ENCODE results near the gene TRIM8. TPM values are rescaled to one million over a fixed set of nuclear protein-coding genes. Genes with fewer than 3 reads are reported as not detected.

TRIM8 gene
- polyA plus RNA-seq, 4 donors = 38.1 to 65.1 (median 44.7) TPM

DNA sequence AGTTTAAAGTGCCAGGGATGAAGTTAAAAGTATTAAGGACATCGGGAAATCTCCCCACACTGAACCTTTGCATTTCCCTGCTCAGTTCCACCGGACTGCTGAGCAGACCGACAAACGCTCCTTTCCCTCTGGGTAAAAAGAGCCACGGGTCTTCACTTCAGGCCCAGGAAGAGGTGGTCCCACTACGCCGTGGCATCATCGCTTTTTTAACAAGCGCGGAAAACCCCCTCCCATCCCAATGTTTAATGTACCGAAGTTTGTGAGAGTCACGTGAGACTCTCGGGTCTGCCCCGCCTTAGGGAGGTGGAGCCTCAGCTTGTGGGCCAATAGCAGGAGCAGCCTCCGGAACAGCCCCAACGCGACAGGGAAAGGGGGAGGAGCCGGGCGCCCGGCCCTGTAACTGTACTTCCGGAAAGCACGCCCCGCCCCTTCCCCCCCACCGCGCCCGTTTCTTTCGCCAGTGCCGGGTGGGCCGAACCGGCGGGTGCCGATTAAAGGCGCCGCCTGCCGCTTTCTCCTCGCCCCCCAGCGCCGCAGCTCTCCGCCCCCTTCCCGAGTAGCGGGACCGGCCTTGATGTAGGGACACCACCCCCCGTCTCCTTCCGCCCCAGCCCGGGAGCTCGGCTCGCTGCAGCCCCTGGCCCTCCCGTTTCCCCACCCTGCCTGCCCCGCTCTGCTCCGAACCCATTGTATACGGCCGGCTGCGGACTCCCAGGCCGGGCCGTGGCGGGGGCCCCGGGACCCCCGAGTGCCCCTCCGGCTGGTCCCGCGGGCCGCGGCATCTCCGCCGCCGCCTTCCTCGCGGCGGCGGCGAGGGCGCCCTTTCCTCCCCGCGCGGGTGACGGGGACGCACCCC is 2.2 kb upstream of the TRIM8 start:
- Histone ChIP-seq H3K4me1 (ENCODE audit: control insufficient read depth in 3 of 3, insufficient read depth in 2 of 3, low read depth in 1 of 3, low read length in 2 of 3) (peaks cover 0 to 13% (median 0%) of the 10 kb centered on the region in 3 donors), H3K36me3 (ENCODE audit: control insufficient read depth in 3 of 3, insufficient read depth in 2 of 3, low read depth in 1 of 3, low read length in 3 of 3) (peaks cover 0 to 15% (median 0%) of the 10 kb centered on the region in 3 donors), H3K9me3 (ENCODE audit: control insufficient read depth in 2 of 2, insufficient read depth in 1 of 2, low read depth in 1 of 2, low read length in 1 of 2) (no peaks in the 10 kb centered on the region), H3K4me3 (ENCODE audit: low read depth in 1 of 3, low read length in 3 of 3) (peak overlapping the region; percentile 81 to 95 (median 92)), H3K27ac (ENCODE audit: low read depth in 1 of 3, low read length in 2 of 3) (peak overlapping the region; percentile 94 to 97 (median 97)), H3K27me3 (ENCODE audit: control insufficient read depth in 3 of 3, insufficient read depth in 3 of 3, low read length in 3 of 3) (no peaks in the 10 kb centered on the region)
- DNase-seq = peak; percentile 98
- WGBS, 3 donors = 0 to 1% (median 1%) methylated on average over 52 to 77 of the region's 77 CpGs
- FAIRE-seq = no peak

GRCh38 chr10:102642736-102643335 is 1.4 kb upstream of the TRIM8 start:
- peaks cover 0 to 20% (median 5%) of the 10 kb centered on the region in 3 donors for H3K4me1 ChIP-seq (ENCODE audit: control insufficient read depth in 3 of 3, insufficient read depth in 2 of 3, low read depth in 1 of 3, low read length in 2 of 3)
- WGBS, 3 donors = 1% methylated on average over 29 to 45 of the region's 45 CpGs
- FAIRE-seq = no peak

DNA sequence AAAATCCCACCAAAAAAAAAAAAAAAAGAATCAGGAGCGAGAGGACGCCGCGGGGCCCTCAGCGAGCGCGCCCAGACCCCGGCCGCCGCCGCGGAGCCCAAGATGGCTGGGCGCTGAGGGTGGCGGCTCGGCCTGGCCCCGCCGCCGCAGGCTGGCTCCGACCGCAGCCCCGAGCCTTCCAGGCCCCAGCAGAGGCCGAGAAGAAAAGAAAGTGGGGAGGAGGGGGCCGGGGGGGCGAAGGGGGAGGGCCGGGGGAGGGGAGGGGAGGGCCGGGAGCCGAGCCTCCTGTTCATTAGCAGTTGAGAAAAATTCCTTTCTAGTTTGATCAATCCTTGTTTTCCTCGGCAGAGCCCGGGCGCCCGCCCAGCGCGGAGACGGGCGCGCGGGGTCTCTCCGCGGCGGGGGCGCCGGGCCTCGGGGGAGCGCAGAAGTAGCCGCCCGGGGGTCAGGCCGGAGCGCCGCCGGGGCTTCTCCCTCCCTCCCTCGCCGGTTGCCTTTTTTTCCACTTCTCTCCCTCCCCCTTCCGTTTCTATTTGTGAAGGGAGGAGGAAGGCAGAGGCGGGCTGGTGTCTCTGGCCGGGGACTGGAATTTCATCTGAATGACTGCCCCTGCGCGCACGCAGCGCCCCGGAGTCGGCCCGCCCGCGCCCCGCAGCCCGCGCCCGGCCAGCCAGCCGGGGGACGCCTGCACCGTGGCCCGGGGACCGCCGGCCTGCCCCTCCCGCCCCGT is 778 bp upstream of the TRIM8 start:
- 1% methylated on average over 25 to 75 of the region's 76 CpGs for WGBS, 3 donors
- no peaks in the 10 kb centered on the region for H3K27me3 ChIP-seq (ENCODE audit: control insufficient read depth in 3 of 3, insufficient read depth in 3 of 3, low read length in 3 of 3)
- H3K4me1 ChIP-seq (ENCODE audit: control insufficient read depth in 3 of 3, insufficient read depth in 2 of 3, low read depth in 1 of 3, low read length in 2 of 3) = peaks cover 0 to 27% (median 9%) of the 10 kb centered on the region in 3 donors
- no peak for FAIRE-seq
- H3K27ac ChIP-seq (ENCODE audit: low read depth in 1 of 3, low read length in 2 of 3) = peak overlapping the region; percentile 94 to 97 (median 97)
- H3K36me3 ChIP-seq (ENCODE audit: control insufficient read depth in 3 of 3, insufficient read depth in 2 of 3, low read depth in 1 of 3, low read length in 3 of 3) = peaks cover 0 to 29% (median 0%) of the 10 kb centered on the region in 3 donors
- H3K4me3 ChIP-seq (ENCODE audit: low read depth in 1 of 3, low read length in 3 of 3) = peak overlapping the region; percentile 81 to 95 (median 92)
- H3K9me3 ChIP-seq (ENCODE audit: control insufficient read depth in 2 of 2, insufficient read depth in 1 of 2, low read depth in 1 of 2, low read length in 1 of 2) = no peaks in the 10 kb centered on the region
- peak; percentile 61 to 83 for DNase-seq

More at GRCh38 chr10:102642736-102643335, 1.4 kb upstream of the TRIM8 start:
- Histone ChIP-seq H3K36me3 (ENCODE audit: control insufficient read depth in 3 of 3, insufficient read depth in 2 of 3, low read depth in 1 of 3, low read length in 3 of 3) (peaks cover 0 to 22% (median 0%) of the 10 kb centered on the region in 3 donors), H3K27me3 (ENCODE audit: control insufficient read depth in 3 of 3, insufficient read depth in 3 of 3, low read length in 3 of 3) (no peaks in the 10 kb centered on the region), H3K9me3 (ENCODE audit: control insufficient read depth in 2 of 2, insufficient read depth in 1 of 2, low read depth in 1 of 2, low read length in 1 of 2) (no peaks in the 10 kb centered on the region), H3K4me3 (ENCODE audit: low read depth in 1 of 3, low read length in 3 of 3) (peak overlapping the region; percentile 81 to 95 (median 92)), H3K27ac (ENCODE audit: low read depth in 1 of 3, low read length in 2 of 3) (peak overlapping the region; percentile 94 to 97 (median 97))
- DNase-seq = peak; percentile 75 to 79

GRCh38 chr10:102644646-102645387 is 538 bp downstream of the TRIM8 start:
- peaks cover 2 to 40% (median 19%) of the 10 kb centered on the region in 3 donors for H3K4me1 ChIP-seq (ENCODE audit: control insufficient read depth in 3 of 3, insufficient read depth in 2 of 3, low read depth in 1 of 3, low read length in 2 of 3)
- FAIRE-seq (no peak), DNase-seq (peak; percentile 84 to 92)
- H3K27ac ChIP-seq (ENCODE audit: low read depth in 1 of 3, low read length in 2 of 3) = peak overlapping the region; percentile 94 to 97 (median 97)
- H3K36me3 ChIP-seq (ENCODE audit: control insufficient read depth in 3 of 3, insufficient read depth in 2 of 3, low read depth in 1 of 3, low read length in 3 of 3) = peaks cover 0 to 42% (median 0%) of the 10 kb centered on the region in 3 donors
- 0% methylated on average over 57 to 62 of the region's 62 CpGs for WGBS, 3 donors
- peak overlapping the region; percentile 81 to 95 (median 92) for H3K4me3 ChIP-seq (ENCODE audit: low read depth in 1 of 3, low read length in 3 of 3)
- H3K27me3 ChIP-seq (ENCODE audit: control insufficient read depth in 3 of 3, insufficient read depth in 3 of 3, low read length in 3 of 3) = no peaks in the 10 kb centered on the region
- H3K9me3 ChIP-seq (ENCODE audit: control insufficient read depth in 2 of 2, insufficient read depth in 1 of 2, low read depth in 1 of 2, low read length in 1 of 2) = no peaks in the 10 kb centered on the region

DNA sequence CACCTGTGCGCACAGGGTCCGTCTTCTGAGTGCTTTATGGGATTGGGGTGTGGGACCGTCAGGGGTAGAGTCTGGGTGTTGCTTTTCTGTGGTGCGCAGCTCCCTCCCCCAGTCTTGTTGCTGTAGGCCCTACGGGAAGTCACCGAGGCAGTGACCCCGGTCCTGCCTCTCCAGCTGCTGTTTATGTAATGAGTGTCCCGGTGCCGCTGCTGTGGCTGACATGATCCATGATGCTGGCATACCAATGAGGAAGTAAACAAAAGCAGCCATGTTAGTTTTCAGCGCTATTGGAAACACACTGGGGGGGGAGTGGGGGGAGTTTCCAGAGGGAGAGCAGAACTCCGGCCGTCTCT is 1.1 kb downstream of the TRIM8 start:
- WGBS, 3 donors = 0 to 2% (median 0%) methylated on average over 12 of the region's 12 CpGs
- peak; percentile 78 to 86 for DNase-seq
- H3K36me3 ChIP-seq (ENCODE audit: control insufficient read depth in 3 of 3, insufficient read depth in 2 of 3, low read depth in 1 of 3, low read length in 3 of 3) = peaks cover 0 to 48% (median 0%) of the 10 kb centered on the region in 3 donors
- peak overlapping the region; percentile 94 to 97 (median 97) for H3K27ac ChIP-seq (ENCODE audit: low read depth in 1 of 3, low read length in 2 of 3)
- H3K9me3 ChIP-seq (ENCODE audit: control insufficient read depth in 2 of 2, insufficient read depth in 1 of 2, low read depth in 1 of 2, low read length in 1 of 2) = no peaks in the 10 kb centered on the region
- FAIRE-seq = no peak
- H3K4me3 ChIP-seq (ENCODE audit: low read depth in 1 of 3, low read length in 3 of 3) = peak overlapping the region; percentile 81 to 95 (median 92)
- H3K4me1 ChIP-seq (ENCODE audit: control insufficient read depth in 3 of 3, insufficient read depth in 2 of 3, low read depth in 1 of 3, low read length in 2 of 3) = peaks cover 5 to 45% (median 25%) of the 10 kb centered on the region in 3 donors
- H3K27me3 ChIP-seq (ENCODE audit: control insufficient read depth in 3 of 3, insufficient read depth in 3 of 3, low read length in 3 of 3) = no peaks in the 10 kb centered on the region

DNA sequence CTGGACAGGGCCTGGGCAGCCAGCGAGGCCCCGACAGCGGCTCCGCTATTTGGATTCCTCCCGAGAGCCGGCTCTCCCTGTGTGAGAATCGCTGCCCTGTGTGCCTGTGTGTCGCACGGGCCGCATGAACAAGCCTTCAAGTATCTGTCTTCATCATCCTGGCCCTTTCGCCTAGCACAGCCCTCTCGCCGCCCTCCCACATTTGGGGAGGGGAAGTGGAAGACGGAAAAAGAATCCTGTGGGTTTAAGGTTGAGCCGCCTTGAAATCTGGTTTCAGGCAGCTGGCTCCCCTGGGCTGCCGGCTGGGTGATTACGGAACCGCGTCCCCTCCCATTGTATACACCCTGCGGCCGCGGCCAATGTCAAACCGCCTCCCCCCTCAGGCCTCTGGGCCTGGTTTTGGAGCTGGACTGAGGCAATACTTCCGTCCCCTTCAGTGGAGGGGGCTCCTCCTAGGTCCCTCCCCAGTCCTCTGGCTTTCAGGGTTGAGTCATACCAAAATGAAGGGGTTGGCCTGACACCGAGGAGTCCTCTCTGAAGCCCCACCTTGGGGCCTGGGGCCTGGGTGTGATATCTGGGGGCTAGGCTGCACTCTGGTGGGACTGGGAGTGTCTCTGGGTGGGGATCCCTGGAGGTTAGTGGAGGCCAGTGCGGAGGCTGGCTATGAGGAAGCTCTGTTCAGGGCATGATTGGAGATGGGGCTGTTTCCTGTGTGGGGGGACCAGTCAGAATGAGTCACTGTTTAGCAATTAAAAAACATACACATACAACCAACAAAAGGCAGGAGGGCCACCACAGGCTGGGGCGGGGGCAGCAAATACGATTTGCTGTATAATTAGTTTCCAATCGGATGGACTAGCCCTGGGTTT is 1.7 kb downstream of the TRIM8 start:
- no peaks in the 10 kb centered on the region for H3K9me3 ChIP-seq (ENCODE audit: control insufficient read depth in 2 of 2, insufficient read depth in 1 of 2, low read depth in 1 of 2, low read length in 1 of 2)
- WGBS, 3 donors = 0% methylated on average over 29 of the region's 29 CpGs
- H3K36me3 ChIP-seq (ENCODE audit: control insufficient read depth in 3 of 3, insufficient read depth in 2 of 3, low read depth in 1 of 3, low read length in 3 of 3) = peaks cover 0 to 53% (median 0%) of the 10 kb centered on the region in 3 donors
- peak overlapping the region; percentile 81 to 95 (median 92) for H3K4me3 ChIP-seq (ENCODE audit: low read depth in 1 of 3, low read length in 3 of 3)
- peak overlapping the region; percentile 94 to 97 (median 97) for H3K27ac ChIP-seq (ENCODE audit: low read depth in 1 of 3, low read length in 2 of 3)
- FAIRE-seq (no peak), DNase-seq (peak; percentile 69 to 82)
- no peaks in the 10 kb centered on the region for H3K27me3 ChIP-seq (ENCODE audit: control insufficient read depth in 3 of 3, insufficient read depth in 3 of 3, low read length in 3 of 3)
- peaks cover 6 to 51% (median 28%) of the 10 kb centered on the region in 3 donors for H3K4me1 ChIP-seq (ENCODE audit: control insufficient read depth in 3 of 3, insufficient read depth in 2 of 3, low read depth in 1 of 3, low read length in 2 of 3)

Data from small intestine (tissue), 7 donors.